Cardiac fibroblast (primary cell): ENCODE data around the gene HLA-G.

Experiments used
- DNase-seq, 2 donors: peaks; one replicate each; pipeline versions ENCODE4 v3.0.0 to v3.0.0-alpha.2; 2010; ENCODE audit warnings: low read depth in 2 of 2
- H3K4me3 ChIP-seq, 2 donors: replicated peaks in 1 of 2; 1 replicate in 1 of 2; 2 replicates in 1 of 2; pipeline ENCODE4 v1.5.1; 2011; ENCODE audit warnings: low read depth in 2 of 2, low read length in 2 of 2, mild to moderate bottlenecking in 2 of 2, moderate library complexity in 1 of 2
- CTCF ChIP-seq: IDR thresholded peaks from one replicate; pipeline ENCODE4 v1.5.1; 2011; ENCODE audit warnings: low read depth, mild to moderate bottlenecking, low read length, inconsistent platforms

The HLA-G gene

GRCh38 chr6:29828471-29828797 is 809 bp downstream of the HLA-G start:
- no peak overlapping the region for H3K4me3 ChIP-seq
- no peak for TF ChIP-seq CTCF
- no peak for DNase-seq

DNA sequence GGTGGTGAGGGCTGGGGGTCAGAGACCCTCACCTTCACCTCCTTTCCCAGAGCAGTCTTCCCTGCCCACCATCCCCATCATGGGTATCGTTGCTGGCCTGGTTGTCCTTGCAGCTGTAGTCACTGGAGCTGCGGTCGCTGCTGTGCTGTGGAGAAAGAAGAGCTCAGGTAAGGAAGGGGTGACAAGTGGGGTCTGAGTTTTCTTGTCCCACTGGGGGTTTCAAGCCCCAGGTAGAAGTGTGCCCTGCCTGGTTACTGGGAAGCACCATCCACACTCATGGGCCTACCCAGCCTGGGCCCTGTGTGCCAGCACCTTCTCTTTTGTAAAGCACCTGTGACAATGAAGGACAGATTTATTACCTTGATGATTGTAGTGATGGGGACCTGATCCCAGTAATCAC is 2.1 kb downstream of the HLA-G start:
- no peak for TF ChIP-seq CTCF
- H3K4me3 ChIP-seq, result no peak overlapping the region
- no peak for DNase-seq

- DNase-seq, result no peak
- no peak for TF ChIP-seq CTCF
- H3K4me3 ChIP-seq, result no peak overlapping the region
Measured at GRCh38 chr6:29830409-29830808, 2.8 kb downstream of the HLA-G start.

DNA sequence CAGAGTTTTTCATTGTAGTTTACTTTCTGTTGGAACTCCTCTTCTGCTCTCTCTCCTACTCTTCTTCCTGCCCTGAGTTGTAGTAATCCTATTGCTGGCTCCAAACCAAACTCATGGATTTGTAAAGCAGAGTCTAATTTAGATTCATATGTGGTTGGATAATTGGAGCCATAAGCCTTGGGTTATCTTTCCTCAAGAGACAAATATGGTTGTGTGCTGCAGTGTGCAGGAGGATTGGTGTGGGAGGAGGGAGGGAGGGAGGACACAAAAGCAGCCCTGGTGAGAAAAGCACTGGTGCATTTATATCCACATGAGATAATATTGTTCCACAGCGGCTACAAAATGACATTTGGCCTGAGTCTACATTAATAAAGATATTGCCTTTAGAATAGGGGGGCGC is 4.2 kb downstream of the HLA-G start:
- no peak overlapping the region for H3K4me3 ChIP-seq
- DNase-seq, result no peak
- TF ChIP-seq CTCF, result no peak

- no peak overlapping the region for H3K4me3 ChIP-seq
- DNase-seq, result peak; percentile 26 to 44
- TF ChIP-seq CTCF, result peak; percentile 80
Measured at GRCh38 chr6:29834564-29835436, 7.2 kb downstream of the HLA-G start.

- H3K4me3 ChIP-seq, result no peak overlapping the region
- DNase-seq, result no peak
- no peak for TF ChIP-seq CTCF
Measured at GRCh38 chr6:29839917-29840316, 12.3 kb downstream of the HLA-G start.

- no peak for DNase-seq
- no peak for TF ChIP-seq CTCF
- no peak overlapping the region for H3K4me3 ChIP-seq
Measured at GRCh38 chr6:29841030-29841429, 13.4 kb downstream of the HLA-G start.
